Suprapubic skin (tissue), 4 donors: Measurements from ENCODE around the gene TBC1D16.

Source experiments
- POLR2A ChIP-seq, 2 donors: fragments of 450-650 bp; IDR thresholded peaks; one replicate each; pipeline ENCODE4 v1.6.1; 2017; ENCODE audit warnings: antibody characterized with exemption in 2 of 2, mild to moderate bottlenecking in 2 of 2, moderate library complexity in 2 of 2
- POLR2AphosphoS5 ChIP-seq, 3 donors: sonication (generic); formaldehyde crosslinking; IDR thresholded peaks; one replicate each; pipeline ENCODE4 v1.6.1; 2017; ENCODE audit warnings: antibody characterized with exemption in 3 of 3
- TF ChIP-seq, protein P1 (sequence below), 2 donors: fragments of 200-600 bp in 1 of 2; fragments of 450-650 bp in 1 of 2; sonication (generic) in 1 of 2; IDR thresholded peaks; one replicate each; pipeline ENCODE4 v1.5.1; 2016 to 2019; ENCODE audit warnings: antibody characterized with exemption in 2 of 2, mild to moderate bottlenecking in 1 of 2, moderate library complexity in 1 of 2

DNA sequence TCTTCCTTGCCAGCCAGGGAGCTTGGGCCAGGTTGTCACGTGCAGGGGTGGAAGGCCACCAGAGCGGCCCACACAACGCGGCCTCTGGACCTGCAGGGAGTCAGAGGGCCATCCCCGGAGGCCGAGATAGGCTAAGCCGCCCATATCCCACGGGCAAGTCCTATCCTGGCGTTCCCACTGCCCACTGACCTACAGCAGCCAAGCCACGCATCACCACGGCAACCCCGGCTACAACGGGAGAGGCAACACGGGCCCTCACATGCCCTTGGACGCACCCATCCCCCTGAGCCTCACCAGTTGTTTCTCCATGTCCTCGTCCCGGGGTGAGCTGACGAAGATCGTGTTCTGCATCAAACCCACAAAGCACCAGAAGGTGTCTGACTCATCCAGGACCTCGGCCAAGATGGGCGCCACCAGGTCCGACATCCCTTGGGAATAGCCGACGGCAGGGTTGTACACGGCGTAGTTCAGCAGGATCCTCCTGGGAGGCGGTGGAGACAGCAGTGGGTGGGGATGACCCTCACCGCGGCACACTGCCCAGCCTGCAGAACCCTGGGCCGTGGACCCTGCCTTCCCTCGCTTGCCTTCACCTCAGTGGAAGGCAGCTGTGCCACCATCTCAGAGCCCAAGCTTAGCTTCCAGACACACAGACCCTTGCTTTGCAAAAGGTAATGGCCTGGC, 88.2 kb downstream of the TBC1D16 start:
- TF ChIP-seq POLR2A (IDR thresholded peaks at IDR 0.05) (no peak), POLR2AphosphoS5 (IDR thresholded peaks at IDR 0.05) (no peak)
- TF ChIP-seq, protein P1, sequence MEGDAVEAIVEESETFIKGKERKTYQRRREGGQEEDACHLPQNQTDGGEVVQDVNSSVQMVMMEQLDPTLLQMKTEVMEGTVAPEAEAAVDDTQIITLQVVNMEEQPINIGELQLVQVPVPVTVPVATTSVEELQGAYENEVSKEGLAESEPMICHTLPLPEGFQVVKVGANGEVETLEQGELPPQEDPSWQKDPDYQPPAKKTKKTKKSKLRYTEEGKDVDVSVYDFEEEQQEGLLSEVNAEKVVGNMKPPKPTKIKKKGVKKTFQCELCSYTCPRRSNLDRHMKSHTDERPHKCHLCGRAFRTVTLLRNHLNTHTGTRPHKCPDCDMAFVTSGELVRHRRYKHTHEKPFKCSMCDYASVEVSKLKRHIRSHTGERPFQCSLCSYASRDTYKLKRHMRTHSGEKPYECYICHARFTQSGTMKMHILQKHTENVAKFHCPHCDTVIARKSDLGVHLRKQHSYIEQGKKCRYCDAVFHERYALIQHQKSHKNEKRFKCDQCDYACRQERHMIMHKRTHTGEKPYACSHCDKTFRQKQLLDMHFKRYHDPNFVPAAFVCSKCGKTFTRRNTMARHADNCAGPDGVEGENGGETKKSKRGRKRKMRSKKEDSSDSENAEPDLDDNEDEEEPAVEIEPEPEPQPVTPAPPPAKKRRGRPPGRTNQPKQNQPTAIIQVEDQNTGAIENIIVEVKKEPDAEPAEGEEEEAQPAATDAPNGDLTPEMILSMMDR (IDR thresholded peaks at IDR 0.05) = no peak
